CD4-positive, alpha-beta T cell treated with Interleukin-4 for 4 hours (primary cell): Measurements from ENCODE around the gene TRIM41.
"Not testable (repeated sequence)": the region's sequence is repeated elsewhere in the genome, so short reads cannot be mapped to it uniquely, and the experiment has no call there.

Experiments
- DNase-seq: peaks from one replicate; pipeline ENCODE4 v3.0.0-alpha.2; 2020

Gene TRIM41

GRCh38 chr5:181193656-181194055 lies 29.4 kb upstream of the TRIM41 start:
- no peak for DNase-seq

GRCh38 chr5:181194489-181195248 lies 28.4 kb upstream of the TRIM41 start:
- DNase-seq: no peak

- DNase-seq: no peak
These were observed 27.8 kb upstream of the TRIM41 start for GRCh38 chr5:181195249-181195761.

GRCh38 chr5:181197326-181197951 lies 25.6 kb upstream of the TRIM41 start:
- DNase-seq: no peak

- DNase-seq: no peak
These were observed 24.9 kb upstream of the TRIM41 start for GRCh38 chr5:181198106-181198685.

- DNase-seq: no peak
These were observed 24.1 kb upstream of the TRIM41 start for GRCh38 chr5:181198905-181199519.

- DNase-seq: no peak
These were observed 23.0 kb upstream of the TRIM41 start for GRCh38 chr5:181199881-181200638.

GRCh38 chr5:181200816-181201215 lies 22.3 kb upstream of the TRIM41 start:
- DNase-seq: no peak

GRCh38 chr5:181203093-181203711 lies 19.9 kb upstream of the TRIM41 start:
- DNase-seq: no peak

GRCh38 chr5:181203777-181204112 lies 19.3 kb upstream of the TRIM41 start:
- DNase-seq: no peak

GRCh38 chr5:181204113-181204825 lies 18.8 kb upstream of the TRIM41 start:
- no peak for DNase-seq

- DNase-seq: no peak
These were observed 18.0 kb upstream of the TRIM41 start, which contains the start of gene TRIM7 for GRCh38 chr5:181204826-181205760. Gene TRIM7 (minus strand): TSS chr5:181205196. CDS start chr5:181205110, 86 bp downstream.

- no peak for DNase-seq
These were observed 17.1 kb upstream of the TRIM41 start for GRCh38 chr5:181205761-181206649.

- DNase-seq: peak; percentile 77
These were observed 15.7 kb upstream of the TRIM41 start for GRCh38 chr5:181207214-181207959.

- no peak for DNase-seq
These were observed 15.2 kb upstream of the TRIM41 start for GRCh38 chr5:181207960-181208253.

GRCh38 chr5:181209006-181209405 lies 14.1 kb upstream of the TRIM41 start:
- not testable (repeated sequence) for DNase-seq

- not testable (repeated sequence) for DNase-seq
These were observed 12.9 kb upstream of the TRIM41 start for GRCh38 chr5:181210148-181210547.

- not testable (repeated sequence) for DNase-seq
These were observed 12.4 kb upstream of the TRIM41 start for GRCh38 chr5:181210698-181211097.

- DNase-seq: no peak
These were observed 11.9 kb upstream of the TRIM41 start for GRCh38 chr5:181211208-181211607.
